ENCODE data around the gene LRMDA.

Gene LRMDA

DNA sequence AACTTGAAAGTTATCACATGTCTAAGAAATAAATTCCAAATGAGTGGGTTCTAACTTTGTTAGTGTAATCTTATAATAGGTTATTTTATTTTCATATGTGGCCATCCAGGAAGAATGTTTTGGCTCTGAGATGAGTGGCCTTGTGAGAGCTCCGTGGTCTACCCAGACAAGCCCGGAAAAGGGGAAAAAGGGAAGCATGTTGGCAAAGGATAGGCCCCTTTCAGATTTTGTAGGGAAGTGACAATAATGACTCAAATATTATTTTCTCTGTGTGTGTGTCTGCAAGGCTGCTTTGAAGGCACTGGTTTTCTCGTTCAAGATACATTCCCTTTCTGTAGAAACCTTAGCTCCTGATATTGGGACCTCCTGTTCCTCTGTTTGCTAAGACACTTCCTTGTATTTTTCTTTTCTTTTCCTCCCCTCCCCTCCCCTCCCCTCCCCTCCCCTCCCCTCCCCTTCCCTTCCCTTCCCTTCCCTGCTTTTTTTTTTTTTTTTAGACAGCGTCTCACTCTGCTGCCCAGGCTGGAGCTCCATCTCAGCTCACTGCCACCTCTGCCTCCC is 240.8 kb downstream of the LRMDA start:
- DNase-seq (ENCODE audit: low spot score) = no peak

DNA sequence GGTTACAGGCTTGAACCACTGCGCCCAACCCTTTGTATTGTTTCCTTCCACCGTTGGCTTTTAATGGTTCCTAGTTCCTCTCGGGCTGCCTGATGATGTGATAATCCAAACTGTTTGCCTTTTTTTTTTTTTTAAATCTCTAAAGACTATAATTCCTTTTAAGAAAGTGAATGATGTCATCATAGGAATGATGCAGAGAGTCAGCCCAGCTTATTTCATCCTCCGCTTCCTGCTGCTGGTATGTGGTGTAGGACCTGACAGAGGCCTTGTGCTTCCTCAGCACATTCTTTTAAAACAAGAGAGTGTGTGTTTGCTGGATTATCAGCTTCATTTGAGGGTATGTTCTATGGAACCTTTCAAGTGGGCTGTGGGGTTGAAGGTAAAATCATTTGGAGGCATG is 241.4 kb downstream of the LRMDA start:
- DNase-seq (ENCODE audit: low spot score) = no peak

DNA sequence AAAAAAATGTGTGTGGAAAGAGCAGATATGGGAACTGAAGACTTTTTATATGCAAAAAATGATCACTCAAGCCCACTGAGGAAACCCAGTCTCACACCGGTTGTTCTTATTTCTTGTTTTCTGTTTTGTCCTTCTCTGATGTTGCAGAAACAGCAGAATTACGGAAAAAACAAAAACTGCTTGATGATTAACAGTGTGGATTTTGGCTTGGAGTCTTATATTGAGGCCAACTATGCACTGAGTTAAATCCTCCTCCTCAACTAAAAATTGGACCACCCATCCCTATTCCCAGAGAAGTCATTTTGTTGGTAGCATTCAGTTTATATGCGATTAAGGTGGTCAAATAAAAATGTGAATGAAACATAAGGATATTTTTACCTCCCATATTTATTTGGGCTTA is 246.1 kb downstream of the LRMDA start:
- DNase-seq (ENCODE audit: low spot score) = no peak

DNA sequence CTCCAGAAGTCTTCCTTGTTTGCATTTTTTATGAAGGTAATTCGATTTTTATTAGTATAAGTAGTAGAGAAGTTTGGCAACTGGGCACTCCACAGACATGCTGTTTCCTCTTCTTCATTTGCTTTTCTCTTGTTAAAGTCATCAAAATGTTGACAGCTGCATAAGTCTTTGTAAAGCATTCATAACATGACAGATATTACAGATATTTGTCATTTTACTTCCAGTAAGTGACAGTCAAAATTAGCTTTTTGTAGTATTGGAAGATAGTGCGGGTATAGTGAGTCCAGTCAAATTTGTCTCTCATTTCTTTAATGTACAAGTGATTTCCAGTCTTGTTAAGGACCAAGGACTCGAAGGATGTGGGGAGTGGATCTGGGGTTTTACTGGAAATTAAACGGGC is 247.1 kb downstream of the LRMDA start:
- no peak for DNase-seq (ENCODE audit: low spot score)

DNA sequence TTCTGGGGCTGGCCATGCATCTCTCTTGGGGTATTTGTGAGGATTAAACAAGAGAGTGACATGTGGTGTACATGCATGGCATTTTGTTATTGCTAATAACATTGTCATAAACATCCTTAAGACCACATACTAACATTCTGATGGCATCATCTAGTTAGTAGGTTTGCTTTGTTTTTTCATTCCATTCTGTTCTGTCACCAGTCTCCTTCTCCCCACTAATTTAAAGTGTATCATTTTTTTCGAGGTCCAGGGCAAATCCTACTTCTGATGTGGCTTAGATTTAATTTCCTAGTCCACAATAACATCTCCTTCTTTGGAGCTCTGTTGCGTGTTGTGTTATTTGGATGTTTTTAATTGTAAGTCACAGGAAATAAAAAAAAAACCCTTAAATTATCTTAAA is 248.1 kb downstream of the LRMDA start:
- DNase-seq (ENCODE audit: low spot score) = no peak

DNA sequence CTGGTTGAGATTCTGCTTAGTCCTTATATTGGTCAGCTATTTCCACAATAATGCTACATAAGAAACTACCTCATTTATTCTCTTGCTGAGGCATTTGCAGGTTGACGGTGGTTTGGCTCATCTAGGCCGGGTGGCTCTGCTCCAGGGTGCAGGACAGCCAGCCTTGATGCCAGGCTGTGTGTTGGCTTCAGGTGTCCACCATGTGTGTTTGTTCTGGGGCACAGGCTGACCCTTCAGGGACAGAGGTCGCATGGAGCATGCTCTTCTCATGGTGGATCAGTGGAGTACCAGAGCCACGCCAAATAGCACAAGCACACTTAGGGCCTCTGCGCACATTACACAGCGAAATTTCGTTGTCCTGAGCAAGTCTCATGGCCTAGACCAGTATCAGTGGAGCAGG is 249.9 kb downstream of the LRMDA start:
- no peak for DNase-seq (ENCODE audit: low spot score)

DNA sequence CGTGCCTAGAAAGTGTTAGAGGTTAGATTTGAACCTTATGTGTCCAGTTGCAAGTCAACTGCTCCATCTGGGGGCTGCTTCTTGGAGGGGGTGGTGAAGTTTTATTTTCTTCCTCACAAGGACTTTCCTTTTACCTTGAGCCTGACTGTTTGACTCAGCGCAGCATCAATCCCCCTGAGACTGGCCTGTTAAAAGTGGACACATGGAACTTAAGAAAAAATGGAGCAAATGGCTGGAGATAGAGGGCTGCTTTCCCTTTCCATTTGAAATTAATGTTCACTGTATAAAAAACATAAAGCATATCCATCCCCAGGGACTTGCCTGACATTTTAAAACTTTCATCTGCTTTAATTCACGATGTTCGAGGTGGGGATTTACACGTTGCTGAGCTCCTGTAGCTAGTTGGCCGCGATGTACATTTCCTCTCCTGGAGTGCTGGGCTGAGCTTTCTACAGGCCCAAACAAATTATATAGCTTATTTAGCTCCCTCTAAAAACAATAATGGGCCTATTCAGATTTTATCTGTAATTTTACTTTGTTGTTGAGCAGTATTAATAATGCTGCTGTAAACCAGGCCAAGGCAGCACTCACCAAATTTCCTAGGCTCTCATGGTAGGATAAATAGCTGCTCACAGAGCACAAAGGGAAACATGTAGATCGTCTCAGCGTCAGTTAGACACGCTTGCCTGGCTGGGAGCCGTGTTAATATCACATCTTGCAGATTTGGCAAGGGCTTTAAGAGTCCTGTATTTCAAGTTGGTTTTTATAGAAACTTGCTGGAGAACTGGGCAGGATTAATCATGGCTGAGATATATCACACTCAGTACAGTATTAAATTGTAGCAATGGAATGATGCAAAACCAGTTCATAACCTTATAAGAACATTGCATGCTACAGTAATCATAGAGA is 251.5 kb downstream of the LRMDA start:
- DNase-seq (ENCODE audit: low spot score) = no peak

DNA sequence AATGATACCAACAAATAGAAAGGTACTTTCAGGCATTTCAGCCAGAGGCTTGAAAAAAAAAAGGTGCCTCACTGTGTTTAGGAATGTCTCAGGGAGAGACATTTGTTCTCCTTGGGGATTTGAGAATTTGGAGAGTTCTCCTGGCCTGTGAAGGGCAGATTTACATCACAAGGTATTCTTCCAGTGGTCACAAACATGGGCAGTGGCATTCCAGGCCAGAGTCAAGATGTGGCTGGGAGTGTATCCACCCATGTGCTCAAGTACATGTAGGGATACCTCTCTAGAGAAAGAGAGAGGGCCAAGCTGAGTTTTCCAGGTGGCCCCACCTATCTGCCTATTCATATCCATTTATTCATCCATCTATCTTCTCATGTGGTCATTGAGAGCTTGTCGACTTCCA is 253.8 kb downstream of the LRMDA start:
- no peak for DNase-seq (ENCODE audit: low spot score)

DNA sequence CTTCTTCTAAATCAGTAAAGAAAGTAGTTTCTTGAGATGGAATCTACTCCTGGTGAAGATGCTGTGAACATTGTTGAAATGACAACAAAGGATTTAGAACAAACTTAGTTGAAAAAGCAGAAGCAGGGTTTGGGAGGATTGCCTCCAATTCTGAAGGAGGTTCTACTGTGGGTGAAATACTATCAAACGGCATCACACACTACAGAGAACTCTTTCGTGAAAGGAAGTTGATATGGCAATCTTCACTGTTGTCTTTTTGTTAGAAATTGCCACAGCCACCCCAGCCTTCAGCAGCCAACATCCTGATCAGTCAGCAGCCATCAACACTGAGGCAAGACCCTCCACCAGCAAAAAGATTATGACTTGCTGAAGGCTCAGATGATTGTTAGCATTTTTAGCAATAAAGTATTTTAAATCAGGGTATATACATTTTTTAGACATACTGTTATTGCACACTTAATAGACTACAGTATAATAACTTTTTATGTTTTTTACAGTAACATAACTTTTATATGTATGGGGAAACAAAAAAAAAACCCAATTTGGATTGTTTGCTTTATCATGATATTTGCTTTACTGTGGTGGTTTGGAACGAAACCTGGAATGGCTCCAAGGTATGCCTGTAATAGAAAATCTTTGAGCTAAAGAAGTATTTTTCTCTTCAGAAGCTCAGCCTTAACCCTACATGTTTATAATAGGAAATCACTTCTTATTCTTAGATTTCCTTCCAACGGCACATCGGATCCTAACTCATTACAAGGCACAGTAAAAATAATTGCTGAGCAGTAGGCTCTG is 257.3 kb downstream of the LRMDA start:
- DNase-seq (ENCODE audit: low spot score) = no peak

DNA sequence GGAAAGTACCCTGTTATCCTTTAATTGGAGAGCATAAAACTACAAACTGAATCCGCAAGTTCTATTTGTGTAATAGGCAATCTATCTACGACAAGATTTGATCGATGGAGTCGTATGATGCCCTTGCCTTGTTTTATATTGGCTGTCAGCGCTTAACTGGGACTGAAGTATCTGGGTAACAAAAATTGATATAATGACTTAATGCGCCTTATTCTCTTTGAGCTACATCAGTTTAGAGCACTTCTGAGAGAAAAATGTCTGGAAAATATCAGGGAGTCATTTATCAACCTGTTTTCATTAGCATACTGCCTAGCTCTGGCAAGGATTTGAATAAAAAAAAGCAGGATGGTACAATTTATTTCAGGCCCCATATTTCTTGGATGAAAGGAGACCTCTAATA is 262.1 kb downstream of the LRMDA start:
- DNase-seq (ENCODE audit: low spot score) = no peak

DNA sequence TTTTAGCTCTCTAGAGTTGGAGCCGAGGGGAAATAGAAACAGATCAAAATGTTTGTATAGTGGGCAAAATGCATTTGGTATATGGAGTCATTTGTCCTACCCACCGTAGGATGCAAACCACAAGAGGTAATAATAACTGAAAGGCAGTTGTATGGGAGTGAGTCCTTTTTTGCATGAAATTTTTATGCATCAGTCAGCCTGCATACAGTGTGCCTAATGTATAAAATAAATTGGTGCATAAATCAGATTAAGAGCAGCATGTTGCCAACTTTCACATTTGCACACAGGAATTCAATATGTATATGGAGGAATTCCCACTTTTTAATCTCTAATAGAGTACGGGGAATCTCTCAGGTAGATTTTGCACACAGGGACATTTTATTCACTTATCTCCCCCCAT is 262.8 kb downstream of the LRMDA start:
- DNase-seq (ENCODE audit: low spot score) = no peak

DNA sequence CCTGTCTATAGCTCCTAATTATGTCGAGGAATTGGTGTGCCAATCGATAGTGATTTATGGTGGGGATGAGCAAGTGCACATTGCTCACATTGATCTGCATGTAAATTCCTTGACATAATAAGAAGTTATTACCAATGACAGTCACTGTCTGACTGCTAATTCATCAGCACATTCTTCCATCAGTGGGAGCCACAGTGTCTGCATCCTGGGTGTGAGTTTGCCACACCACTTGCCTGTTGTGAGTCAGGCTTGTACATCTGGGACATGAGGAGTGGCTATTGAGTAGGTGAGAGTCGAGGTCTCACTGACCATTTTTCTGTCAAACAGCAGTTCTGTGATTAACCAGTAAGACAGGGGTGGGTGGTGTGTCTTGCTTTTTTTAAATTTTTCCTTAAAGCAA is 263.4 kb downstream of the LRMDA start:
- DNase-seq (ENCODE audit: low spot score) = no peak

DNA sequence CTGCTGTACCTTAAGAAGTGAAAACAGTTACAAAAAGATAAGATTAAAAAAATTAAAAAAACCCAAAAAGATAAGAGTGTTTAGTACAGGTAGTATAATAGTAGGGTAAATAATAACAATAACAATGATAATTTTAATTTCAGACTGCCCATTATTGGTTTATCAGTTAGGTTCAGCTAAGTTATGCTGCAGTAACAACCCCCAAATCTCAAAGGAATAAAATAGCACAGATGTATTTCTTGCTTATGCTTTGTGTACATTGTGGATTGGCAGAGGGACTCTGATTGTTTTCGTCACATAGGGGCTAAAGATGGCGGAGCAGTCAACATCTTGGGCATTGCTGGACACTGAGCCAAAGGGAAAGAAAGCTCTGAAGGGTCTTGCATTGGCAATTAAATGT is 264.6 kb downstream of the LRMDA start:
- DNase-seq (ENCODE audit: low spot score) = no peak

DNA sequence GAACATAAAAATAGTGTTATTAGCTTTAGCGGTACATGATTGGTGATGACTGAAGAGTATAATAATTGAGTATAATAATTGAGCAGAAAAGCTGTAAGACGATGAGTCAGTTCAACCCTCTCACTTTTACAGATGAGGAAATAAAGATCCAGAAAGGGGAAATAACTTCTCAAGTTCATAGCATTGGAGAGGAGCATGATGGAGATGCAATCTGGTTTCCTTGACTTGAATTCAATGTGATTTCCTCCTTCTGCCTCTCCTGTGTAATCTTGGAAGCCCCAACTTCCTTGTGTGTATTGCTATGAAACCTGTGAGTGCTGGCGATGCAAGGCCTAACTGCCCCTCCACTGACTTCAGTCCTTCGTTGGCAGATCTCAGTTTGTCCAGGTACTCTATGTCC is 265.1 kb downstream of the LRMDA start:
- no peak for DNase-seq (ENCODE audit: low spot score)

DNA sequence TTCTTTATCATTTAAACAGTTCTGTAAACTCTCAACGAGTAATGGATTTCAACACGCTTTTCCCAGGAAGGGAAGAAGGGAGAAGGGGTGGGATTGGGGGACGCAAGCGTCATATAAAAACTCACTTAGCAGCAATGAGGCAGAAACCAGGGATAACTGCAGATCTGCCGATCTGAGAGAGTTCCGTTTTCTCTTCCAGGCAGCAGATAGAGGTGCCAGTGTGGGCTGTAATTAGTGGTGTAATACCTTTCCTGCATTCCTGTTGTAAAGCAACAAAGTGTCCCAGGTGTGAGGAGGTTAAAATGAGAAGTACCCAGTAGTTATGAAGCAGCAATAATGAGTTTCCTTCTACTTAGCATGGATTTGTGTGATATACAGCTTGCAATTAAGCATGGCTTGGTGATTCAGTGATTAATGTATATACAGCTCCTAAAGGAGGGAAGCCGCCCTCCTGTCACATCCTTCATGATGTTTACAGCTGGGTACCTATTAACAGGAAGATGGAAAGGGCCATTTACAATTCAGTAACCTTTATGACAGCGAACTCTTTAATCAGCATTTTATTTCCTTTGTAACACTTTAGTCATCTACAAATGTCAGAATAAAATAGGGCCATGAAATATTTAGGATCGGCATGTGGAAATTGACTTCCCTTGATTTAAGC is 271.9 kb downstream of the LRMDA start:
- DNase-seq (ENCODE audit: low spot score) = no peak

DNA sequence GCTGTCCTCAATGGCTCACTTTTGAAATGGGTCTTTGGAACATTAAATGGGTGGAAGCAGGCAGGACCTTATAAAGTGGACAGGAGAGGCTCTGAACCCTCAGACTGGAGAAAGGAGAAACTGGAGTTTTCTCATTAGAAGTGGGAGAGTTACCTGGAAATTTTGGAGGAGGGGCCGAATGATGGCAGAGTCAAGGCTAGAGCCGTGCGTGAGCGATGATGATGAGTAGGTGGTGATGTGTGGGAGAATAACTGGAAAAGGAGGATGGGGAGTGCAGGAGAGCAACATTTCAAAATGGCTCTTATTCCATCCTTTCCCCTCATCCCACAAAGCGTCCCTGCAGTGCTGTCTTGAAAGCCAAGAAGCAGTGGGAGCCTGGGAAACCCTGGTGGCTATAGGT is 274.0 kb downstream of the LRMDA start:
- DNase-seq (ENCODE audit: low spot score) = no peak

DNA sequence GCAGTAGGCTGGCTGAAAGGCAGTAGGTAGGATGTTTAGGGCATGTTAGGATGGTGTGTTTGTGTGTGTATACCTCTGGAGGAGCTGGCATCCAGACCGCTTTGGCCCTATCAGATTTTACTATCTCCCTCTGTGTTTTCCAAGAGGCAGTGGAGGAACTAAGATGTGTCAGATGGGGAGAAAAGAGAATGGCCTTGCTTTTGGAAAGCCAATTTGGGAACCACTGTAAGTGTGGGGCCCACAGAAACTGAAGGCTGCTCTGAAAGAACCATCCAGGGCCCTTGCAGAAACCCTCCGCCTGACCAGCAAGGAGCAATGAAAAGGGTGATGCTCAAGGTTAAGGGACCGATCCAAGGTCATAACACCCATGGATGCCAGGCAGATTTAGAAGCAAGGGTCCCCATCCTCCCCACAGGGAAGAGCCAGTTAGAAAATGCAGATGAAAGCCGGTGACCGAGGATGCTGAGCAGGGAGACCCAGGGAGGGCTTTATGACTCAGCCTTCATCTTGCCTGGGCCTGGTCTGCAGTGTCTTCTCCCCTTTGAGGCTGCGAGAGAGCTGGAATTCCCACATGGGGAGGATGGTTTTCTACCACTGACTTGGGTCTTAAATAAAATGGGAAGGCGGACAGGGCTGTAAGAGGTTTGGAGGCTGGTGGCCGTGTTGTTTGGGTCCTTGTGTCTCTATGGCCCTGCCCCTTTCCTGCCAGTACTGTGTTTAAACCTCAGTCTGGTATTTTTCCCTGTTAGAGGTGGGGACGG is 275.8 kb downstream of the LRMDA start:
- no peak for DNase-seq (ENCODE audit: low spot score)

DNA sequence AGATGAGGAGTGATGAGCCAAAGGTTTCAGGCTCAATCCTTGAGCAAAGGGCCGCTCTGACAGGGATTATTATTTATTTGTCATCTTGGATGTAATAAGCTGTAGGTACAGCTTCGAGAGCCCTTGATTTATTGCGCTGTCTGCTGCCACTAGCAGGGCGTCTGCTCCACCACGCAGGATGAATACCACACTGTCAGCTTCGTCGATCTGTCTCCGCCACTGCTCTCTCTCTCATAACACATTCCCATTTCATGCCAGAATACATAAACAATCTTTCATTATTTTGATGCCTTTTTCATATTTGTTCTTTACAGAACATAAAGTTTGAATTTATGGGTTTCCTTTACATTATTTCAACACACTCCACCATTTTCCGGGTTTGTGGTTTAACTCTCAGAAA is 276.6 kb downstream of the LRMDA start:
- no peak for DNase-seq (ENCODE audit: low spot score)

DNA sequence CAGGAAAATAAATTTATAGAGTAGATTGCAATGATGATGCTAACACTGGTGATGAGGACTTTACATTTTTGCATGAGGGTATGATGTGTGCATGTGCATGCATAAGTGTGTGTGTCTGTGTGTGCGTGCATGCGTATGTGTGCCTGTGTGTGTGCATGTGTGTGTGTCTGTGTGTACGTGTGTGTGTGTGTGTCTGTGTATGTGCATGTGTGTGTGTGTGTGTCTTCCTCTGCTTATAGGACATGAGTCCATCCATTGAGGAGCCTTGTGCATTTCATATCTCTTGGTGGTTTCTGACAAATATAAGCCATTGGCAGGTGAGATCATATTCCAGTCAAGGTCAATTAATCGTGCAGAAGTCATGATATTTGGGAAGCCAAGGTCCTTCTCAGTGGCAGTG is 277.8 kb downstream of the LRMDA start:
- no peak for DNase-seq (ENCODE audit: low spot score)

DNA sequence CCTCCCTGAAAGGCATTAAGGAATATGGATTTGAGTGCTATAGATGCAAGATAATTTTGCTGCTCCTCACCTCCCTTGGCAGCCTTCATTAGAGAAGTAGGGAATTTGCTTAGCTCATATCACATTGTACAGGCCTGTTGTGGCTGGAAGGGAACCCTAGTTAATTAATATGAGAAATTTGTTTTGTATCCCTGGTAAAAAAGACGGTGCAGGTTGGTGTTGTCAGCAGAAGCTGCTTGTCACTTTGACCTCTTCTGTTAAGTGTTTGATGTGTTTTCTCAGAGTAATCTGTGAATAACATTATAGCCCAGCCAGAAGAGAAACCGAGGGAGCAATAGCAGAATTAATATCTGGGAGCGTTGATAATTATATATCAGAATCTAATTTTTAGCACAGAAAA is 278.4 kb downstream of the LRMDA start:
- no peak for DNase-seq (ENCODE audit: low spot score)

DNA sequence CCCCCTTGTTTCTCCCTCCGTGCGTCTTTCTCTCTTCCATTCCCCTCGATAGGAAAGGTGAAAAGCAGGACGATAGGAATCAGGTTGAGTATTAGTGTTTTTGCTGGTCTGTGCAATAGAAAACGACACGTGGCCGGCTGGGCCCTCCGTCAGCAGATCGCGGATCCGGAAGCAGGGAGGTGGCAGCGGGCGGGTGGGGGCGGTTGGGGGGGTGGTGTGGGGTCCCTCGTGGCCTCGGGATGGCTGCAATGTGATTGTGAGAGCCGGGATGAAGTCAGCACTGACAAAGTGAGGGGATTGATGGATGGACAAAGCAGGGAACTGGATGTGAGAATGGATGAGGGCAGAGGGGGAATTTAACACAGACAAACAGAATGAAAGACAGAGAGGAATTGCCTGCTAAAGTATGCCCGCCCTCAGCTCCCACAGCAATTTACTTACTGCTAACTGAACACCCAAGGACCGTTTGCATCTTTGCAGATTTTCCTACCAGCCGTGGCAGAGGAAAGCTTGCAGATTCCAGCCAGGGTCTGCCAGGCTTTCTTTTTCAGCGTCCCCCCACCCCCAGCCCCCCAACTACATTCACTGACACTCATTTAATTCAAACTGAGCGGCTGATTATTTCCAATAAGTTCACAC is 280.9 kb downstream of the LRMDA start:
- DNase-seq (ENCODE audit: low spot score) = no peak
